Osteoblast (primary cell): ENCODE data around the gene ZC2HC1B. TPM values are rescaled to one million over a fixed set of nuclear protein-coding genes. Genes with fewer than 3 reads are reported as not detected.
"Not testable (repeated sequence)": the region's sequence is repeated elsewhere in the genome, so short reads cannot be mapped to it uniquely, and the experiment has no call there.

Experiments
- DNase-seq: peaks from one replicate; pipeline ENCODE4 v3.0.0; 2011; ENCODE audit warnings: low spot score, mixed read lengths; ENCODE audit not compliant: insufficient read length; ENCODE audit errors: missing footprints
- H2AFZ ChIP-seq: 2 replicates; pipeline ENCODE4 v1.6.0; 2011; ENCODE audit warnings: mild to moderate bottlenecking, low read length
- H3K27ac ChIP-seq: 2 replicates; pipeline ENCODE4 v1.5.1; 2011; ENCODE audit warnings: mild to moderate bottlenecking, low read depth, low read length, moderate library complexity
- H3K27me3 ChIP-seq: 2 replicates; pipeline ENCODE4 v1.6.0; 2012; ENCODE audit warnings: mild to moderate bottlenecking, control low read depth, inconsistent platforms, low read length, moderate library complexity; ENCODE audit not compliant: insufficient read depth
- H3K36me3 ChIP-seq: 2 replicates; pipeline ENCODE4 v1.5.1; 2011; ENCODE audit warnings: mild to moderate bottlenecking, low read length, control low read depth, moderate library complexity; ENCODE audit not compliant: insufficient read depth
- H3K4me1 ChIP-seq: 2 replicates; pipeline ENCODE4 v1.5.1; 2011; ENCODE audit warnings: mild to moderate bottlenecking, low read length, control low read depth, moderate library complexity; ENCODE audit not compliant: insufficient read depth
- H3K4me2 ChIP-seq: 2 replicates; pipeline ENCODE4 v1.6.0; 2011; ENCODE audit warnings: mild to moderate bottlenecking, low read length; ENCODE audit not compliant: insufficient read depth
- H3K4me3 ChIP-seq: fragments of 200-600 bp; sonication (generic); 3 replicates; pipeline ENCODE4 v1.5.1; 2012; ENCODE audit warnings: mild to moderate bottlenecking, low read length, inconsistent platforms; ENCODE audit not compliant: insufficient read depth
- H3K79me2 ChIP-seq: 2 replicates; pipeline ENCODE4 v1.6.0; 2012; ENCODE audit warnings: mild to moderate bottlenecking, low read length, control low read depth, inconsistent platforms; ENCODE audit not compliant: insufficient read depth
- H3K9me3 ChIP-seq: 2 replicates; pipeline ENCODE4 v1.5.1; 2011; ENCODE audit warnings: low read depth, low read length, control low read depth
- H4K20me1 ChIP-seq: 2 replicates; pipeline ENCODE4 v1.6.0; 2012; ENCODE audit warnings: mild to moderate bottlenecking, low read length, control low read depth; ENCODE audit not compliant: insufficient read depth
- total RNA-seq: library from RNA; depleted of rRNA; stranded (reverse); fragments of >200 nt; gene quantifications from 2 replicates; pipeline ENCODE4 v1.2.3, GENCODE V29; 2012
- TF ChIP-seq, protein P1 (sequence below): IDR thresholded peaks from 2 replicates; pipeline ENCODE4 v1.5.1; 2011; ENCODE audit warnings: mild to moderate bottlenecking, low read depth, low read length, moderate library complexity; ENCODE audit errors: extremely low read depth

ZC2HC1B gene
- total RNA-seq, 1 donor = not detected

GRCh38 chr6:143872201-143872600 is 7.9 kb downstream of the ZC2HC1B start:
- Histone ChIP-seq H3K4me2 (peak overlapping the region; percentile 17), H4K20me1 (no peaks in the 10 kb centered on the region), H3K4me3 (peak overlapping the region; percentile 37), H3K27ac (no peak overlapping the region), H3K4me1 (no peaks in the 10 kb centered on the region), H3K36me3 (no peaks in the 10 kb centered on the region), H3K27me3 (no peaks in the 10 kb centered on the region), H3K79me2 (no peaks in the 10 kb centered on the region), H3K9me3 (no peaks in the 10 kb centered on the region), H2AFZ (peak overlapping the region; percentile 67)
- DNase-seq = no peak
- TF ChIP-seq, protein P1, sequence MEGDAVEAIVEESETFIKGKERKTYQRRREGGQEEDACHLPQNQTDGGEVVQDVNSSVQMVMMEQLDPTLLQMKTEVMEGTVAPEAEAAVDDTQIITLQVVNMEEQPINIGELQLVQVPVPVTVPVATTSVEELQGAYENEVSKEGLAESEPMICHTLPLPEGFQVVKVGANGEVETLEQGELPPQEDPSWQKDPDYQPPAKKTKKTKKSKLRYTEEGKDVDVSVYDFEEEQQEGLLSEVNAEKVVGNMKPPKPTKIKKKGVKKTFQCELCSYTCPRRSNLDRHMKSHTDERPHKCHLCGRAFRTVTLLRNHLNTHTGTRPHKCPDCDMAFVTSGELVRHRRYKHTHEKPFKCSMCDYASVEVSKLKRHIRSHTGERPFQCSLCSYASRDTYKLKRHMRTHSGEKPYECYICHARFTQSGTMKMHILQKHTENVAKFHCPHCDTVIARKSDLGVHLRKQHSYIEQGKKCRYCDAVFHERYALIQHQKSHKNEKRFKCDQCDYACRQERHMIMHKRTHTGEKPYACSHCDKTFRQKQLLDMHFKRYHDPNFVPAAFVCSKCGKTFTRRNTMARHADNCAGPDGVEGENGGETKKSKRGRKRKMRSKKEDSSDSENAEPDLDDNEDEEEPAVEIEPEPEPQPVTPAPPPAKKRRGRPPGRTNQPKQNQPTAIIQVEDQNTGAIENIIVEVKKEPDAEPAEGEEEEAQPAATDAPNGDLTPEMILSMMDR = no peak

- not testable (repeated sequence) for H2AFZ ChIP-seq, H3K9me3 ChIP-seq, H3K4me1 ChIP-seq, H4K20me1 ChIP-seq, DNase-seq, H3K79me2 ChIP-seq, H3K4me2 ChIP-seq, H3K36me3 ChIP-seq, H3K4me3 ChIP-seq, H3K27ac ChIP-seq, H3K27me3 ChIP-seq
These were observed 9.3 kb downstream of the ZC2HC1B start for GRCh38 chr6:143873600-143873999.

DNA sequence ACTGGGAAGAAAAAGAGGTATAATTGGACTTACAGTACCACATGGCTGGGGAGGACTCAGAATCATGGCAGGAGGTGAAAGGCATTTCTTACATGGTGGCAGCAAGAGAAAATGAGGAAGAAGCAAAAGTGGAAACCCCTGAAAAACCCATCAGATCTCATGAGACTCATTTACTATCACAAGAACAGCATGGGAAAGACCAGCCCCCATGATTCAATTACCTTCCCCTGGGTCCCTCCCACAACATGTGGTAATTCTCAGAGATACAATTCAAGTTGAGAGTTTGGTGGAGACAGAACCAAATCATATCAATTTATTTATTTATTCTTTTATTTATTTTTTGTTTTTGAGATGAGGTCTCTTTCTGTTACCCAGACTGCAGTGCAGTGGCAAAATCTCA is 10.2 kb downstream of the ZC2HC1B start:
- not testable (repeated sequence) for H3K4me2 ChIP-seq

GRCh38 chr6:143877584-143878271 is 13.5 kb downstream of the ZC2HC1B start:
- Histone ChIP-seq H3K27ac (no peak overlapping the region), H3K9me3 (no peaks in the 10 kb centered on the region), H3K4me2 (no peak overlapping the region), H3K36me3 (no peaks in the 10 kb centered on the region), H2AFZ (no peak overlapping the region), H4K20me1 (no peaks in the 10 kb centered on the region), H3K79me2 (no peaks in the 10 kb centered on the region), H3K4me1 (no peaks in the 10 kb centered on the region), H3K27me3 (no peaks in the 10 kb centered on the region), H3K4me3 (no peak overlapping the region)
- TF ChIP-seq, protein P1 = no peak
- peak; percentile 32 for DNase-seq

More for the DNA sequence above, 10.2 kb downstream of the ZC2HC1B start:
- H3K4me1 ChIP-seq, H3K9me3 ChIP-seq, DNase-seq, H3K4me3 ChIP-seq, H2AFZ ChIP-seq, H3K36me3 ChIP-seq, H3K79me2 ChIP-seq, H4K20me1 ChIP-seq, H3K27ac ChIP-seq, H3K27me3 ChIP-seq: not testable (repeated sequence)

DNA sequence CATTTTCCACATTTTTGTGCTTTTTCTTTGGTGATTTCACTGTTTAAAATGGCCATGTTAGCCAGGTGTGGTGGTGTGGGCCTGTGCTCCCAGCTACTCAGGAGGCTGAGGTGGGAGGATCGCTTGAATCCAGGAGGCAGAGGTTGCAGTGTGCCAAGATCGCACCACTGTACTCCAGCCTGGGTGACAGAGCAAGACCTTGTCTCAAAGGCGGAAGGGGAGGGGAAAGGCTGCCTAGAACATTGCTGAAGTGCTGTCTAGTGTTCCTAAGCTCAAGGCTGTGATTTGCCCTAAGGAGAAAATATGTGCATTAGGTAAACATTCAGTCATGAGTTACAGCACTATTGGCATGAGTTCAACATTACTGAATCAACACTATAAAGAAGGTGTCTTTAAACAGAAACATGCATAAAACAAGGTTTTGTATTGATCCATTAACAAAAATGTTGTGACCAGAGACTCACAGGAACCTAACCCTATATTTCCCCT is 14.0 kb downstream of the ZC2HC1B start:
- H3K4me3 ChIP-seq = no peak overlapping the region
- H3K36me3 ChIP-seq = no peaks in the 10 kb centered on the region

More for the DNA sequence above, 14.0 kb downstream of the ZC2HC1B start:
- TF ChIP-seq, protein P1 = no peak
- Histone ChIP-seq H3K27me3 (no peaks in the 10 kb centered on the region), H2AFZ (no peak overlapping the region), H3K79me2 (no peaks in the 10 kb centered on the region), H3K4me1 (no peaks in the 10 kb centered on the region), H4K20me1 (no peaks in the 10 kb centered on the region), H3K4me2 (no peak overlapping the region), H3K9me3 (no peaks in the 10 kb centered on the region), H3K27ac (no peak overlapping the region)
- DNase-seq = no peak
